Inferior parietal cortex (tissue), 1 donor: ENCODE results near the gene CFL1.
"Not testable (repeated sequence)": the region's sequence is repeated elsewhere in the genome, so short reads cannot be mapped to it uniquely, and the experiment has no call there.

Source experiments
- DNase-seq: peaks from one replicate; pipeline ENCODE4 v3.0.0-alpha.2; 2016; ENCODE audit errors: extremely low spot score

Gene CFL1

GRCh38 chr11:65857853-65858680 is at the start of gene CFL1:
TSS of gene CFL1 (minus strand) at chr11:65858180. CDS start at chr11:65858099, 81 bp downstream.
- peak; percentile 95 for DNase-seq

GRCh38 chr11:65906602-65907001 is 48.6 kb upstream of the CFL1 start:
- DNase-seq, result no peak

GRCh38 chr11:65903715-65904114 is 45.7 kb upstream of the CFL1 start:
- no peak for DNase-seq

GRCh38 chr11:65903068-65903481 is 45.1 kb upstream of the CFL1 start:
- no peak for DNase-seq

- DNase-seq, result no peak
These were observed 42.9 kb upstream of the CFL1 start for GRCh38 chr11:65900899-65901180.

GRCh38 chr11:65900125-65900898 is 42.3 kb upstream of the CFL1 start, which contains the start of gene FOSL1:
TSS of gene FOSL1 (minus strand) at chr11:65900388. CDS start at chr11:65900339, 49 bp downstream.
- peak; percentile 42 for DNase-seq

- no peak for DNase-seq
These were observed 41.6 kb upstream of the CFL1 start for GRCh38 chr11:65899356-65900124.

GRCh38 chr11:65898656-65899355 is 40.8 kb upstream of the CFL1 start:
- DNase-seq, result no peak

GRCh38 chr11:65897020-65897471 is 39.1 kb upstream of the CFL1 start:
- DNase-seq, result no peak

- no peak for DNase-seq
These were observed 38.3 kb upstream of the CFL1 start for GRCh38 chr11:65896034-65896999.

- no peak for DNase-seq
These were observed 37.6 kb upstream of the CFL1 start for GRCh38 chr11:65895482-65895981.

GRCh38 chr11:65894034-65894591 is 36.1 kb upstream of the CFL1 start:
- DNase-seq, result no peak

GRCh38 chr11:65892661-65893317 is 34.8 kb upstream of the CFL1 start:
- no peak for DNase-seq

GRCh38 chr11:65892137-65892540 is 34.2 kb upstream of the CFL1 start:
- DNase-seq, result not testable (repeated sequence)

GRCh38 chr11:65891219-65892136 is 33.5 kb upstream of the CFL1 start:
- no peak for DNase-seq

GRCh38 chr11:65890324-65891218 is 32.6 kb upstream of the CFL1 start, which contains the start of gene CCDC85B:
TSS of gene CCDC85B (plus strand) at chr11:65890673. CDS start at chr11:65890784, 111 bp downstream.
- DNase-seq, result peak; percentile 97
